GM13977 (cell line): ENCODE results near the gene MAEL.

Experiments
- DNase-seq: peaks from one replicate; pipeline ENCODE4 v3.0.0; 2012; ENCODE audit warnings: low spot score
- in situ Hi-C: fragments of 300-500 bp; cut with MboI; formaldehyde crosslinking; loops from one replicate; pipeline ENCODE4 v1.12.0; 2022; ENCODE audit warnings: low sequenced_read_pairs, low pct_unique_long_range_greater_than_20kb, mixed read lengths, inconsistent platforms; ENCODE audit not compliant: unreplicated experiment
- TF ChIP-seq, protein P1 (sequence below): IDR thresholded peaks from 2 replicates; pipeline ENCODE4 v1.5.1; 2012; ENCODE audit warnings: mild to moderate bottlenecking, control low read depth; ENCODE audit not compliant: insufficient read depth; ENCODE audit errors: extremely low read depth, missing control alignments

Gene MAEL

DNA sequence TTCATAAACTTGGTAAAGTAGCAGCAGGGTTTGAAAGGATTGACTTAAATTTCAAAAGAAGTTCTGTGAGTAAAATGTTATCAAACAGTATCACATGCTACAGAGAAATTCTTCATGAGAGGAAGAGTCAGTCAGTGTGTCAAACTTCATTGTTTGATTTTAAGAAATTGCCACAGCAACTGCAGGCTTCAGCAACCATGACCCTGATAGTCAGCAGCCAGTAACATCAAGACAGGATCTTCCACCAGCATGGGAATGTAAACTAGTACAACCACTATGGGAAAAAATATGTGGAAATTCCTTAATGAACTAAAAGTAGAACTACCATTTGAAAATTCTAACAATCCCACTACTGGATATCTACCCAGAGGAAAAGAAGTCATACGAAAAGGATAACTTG lies 11.5 kb downstream of the MAEL start:
- TF ChIP-seq, protein P1, sequence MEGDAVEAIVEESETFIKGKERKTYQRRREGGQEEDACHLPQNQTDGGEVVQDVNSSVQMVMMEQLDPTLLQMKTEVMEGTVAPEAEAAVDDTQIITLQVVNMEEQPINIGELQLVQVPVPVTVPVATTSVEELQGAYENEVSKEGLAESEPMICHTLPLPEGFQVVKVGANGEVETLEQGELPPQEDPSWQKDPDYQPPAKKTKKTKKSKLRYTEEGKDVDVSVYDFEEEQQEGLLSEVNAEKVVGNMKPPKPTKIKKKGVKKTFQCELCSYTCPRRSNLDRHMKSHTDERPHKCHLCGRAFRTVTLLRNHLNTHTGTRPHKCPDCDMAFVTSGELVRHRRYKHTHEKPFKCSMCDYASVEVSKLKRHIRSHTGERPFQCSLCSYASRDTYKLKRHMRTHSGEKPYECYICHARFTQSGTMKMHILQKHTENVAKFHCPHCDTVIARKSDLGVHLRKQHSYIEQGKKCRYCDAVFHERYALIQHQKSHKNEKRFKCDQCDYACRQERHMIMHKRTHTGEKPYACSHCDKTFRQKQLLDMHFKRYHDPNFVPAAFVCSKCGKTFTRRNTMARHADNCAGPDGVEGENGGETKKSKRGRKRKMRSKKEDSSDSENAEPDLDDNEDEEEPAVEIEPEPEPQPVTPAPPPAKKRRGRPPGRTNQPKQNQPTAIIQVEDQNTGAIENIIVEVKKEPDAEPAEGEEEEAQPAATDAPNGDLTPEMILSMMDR = no peak
- in situ Hi-C loops = no loop called here
- no peak for DNase-seq

DNA sequence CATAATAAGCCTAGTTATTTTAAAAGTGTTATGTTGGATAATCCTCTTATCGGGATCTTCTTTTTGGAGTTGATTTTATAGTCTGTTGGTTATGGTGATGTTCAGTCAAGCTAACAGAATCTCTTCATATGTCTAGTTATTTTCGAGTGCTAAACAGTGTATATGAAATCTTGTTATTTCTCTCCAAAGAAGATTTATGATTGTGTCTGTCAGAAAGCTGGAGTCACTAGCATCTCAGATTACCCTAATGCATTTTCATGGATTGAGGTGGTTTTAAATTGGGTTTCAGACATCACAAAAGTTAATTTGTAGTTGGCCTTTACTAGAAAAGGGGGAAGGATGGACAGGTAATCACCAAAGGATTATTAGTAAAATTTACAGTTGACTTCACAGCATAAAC lies 13.3 kb downstream of the MAEL start:
- in situ Hi-C loops = no loop called here
- no peak for DNase-seq
- TF ChIP-seq, protein P1 = no peak

DNA sequence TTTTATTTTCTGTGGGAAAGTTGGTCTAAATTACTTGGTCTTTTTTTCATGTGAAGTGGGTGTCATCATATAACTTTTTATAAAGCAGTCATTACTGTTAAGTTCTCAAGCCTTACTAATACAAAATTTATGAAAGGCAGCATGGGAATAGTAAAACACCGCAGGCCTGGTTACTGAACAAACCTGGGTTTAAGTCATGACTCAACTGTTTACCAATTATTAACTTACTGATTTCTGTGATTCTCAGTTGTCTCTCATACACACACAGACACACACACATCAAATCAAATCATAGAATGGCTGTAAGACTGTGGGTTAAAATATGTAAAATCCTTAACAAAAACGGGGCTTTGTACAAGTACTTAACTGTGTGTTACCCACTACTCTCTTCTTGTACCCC lies 14.6 kb downstream of the MAEL start:
- in situ Hi-C loops = no loop called here
- TF ChIP-seq, protein P1 = no peak
- no peak for DNase-seq

DNA sequence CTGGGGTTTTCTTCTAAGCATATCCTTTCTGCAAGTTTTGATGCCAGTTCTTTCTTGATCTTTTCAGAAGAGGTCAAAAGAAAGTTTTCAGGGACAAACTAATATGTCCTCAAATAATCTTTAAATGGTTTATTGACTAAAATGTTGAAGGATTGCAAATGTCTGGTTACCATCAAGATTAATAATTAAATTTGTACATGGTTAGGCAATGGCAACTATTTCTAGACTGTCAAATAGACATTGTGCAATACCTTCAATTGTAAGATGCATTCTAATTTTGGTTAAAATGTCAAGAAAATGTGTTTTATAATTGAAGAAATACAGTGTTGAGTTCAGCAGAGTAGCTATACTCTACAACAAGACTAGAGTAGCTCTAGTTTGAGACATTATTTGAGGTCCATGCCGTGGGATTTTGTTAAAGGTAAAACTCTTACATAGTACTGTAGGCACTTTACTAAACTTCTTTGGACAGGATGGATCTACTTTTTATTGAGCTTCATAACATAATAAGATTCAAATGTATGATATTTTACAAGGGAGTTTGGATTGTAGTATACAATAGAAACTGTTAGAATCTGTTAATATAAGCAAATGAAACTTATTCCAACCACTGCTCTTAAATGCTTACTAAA lies 22.6 kb downstream of the MAEL start:
- TF ChIP-seq, protein P1 = no peak
- no peak for DNase-seq
- in situ Hi-C loops = no loop called here

DNA sequence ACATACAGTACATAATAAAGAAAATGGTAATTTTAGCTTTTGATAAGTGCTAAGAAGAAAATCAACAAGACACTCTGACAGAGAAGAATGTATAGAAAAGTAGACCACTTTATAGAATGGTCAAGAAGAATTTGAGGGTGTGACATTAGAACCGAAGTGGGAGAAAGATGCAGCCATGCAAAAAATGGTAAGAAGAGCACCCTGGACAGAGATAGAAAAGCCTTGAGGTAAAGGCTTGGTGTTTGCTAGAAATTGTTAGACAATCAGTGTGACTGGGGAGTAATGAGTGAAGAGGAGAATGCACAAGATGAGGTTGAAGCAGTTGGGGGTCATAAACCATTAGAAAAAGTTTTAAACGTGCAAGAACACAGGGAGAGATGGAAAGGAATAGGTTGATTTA lies 23.5 kb downstream of the MAEL start:
- no peak for DNase-seq
- TF ChIP-seq, protein P1 = no peak
- in situ Hi-C loops = no loop called here

DNA sequence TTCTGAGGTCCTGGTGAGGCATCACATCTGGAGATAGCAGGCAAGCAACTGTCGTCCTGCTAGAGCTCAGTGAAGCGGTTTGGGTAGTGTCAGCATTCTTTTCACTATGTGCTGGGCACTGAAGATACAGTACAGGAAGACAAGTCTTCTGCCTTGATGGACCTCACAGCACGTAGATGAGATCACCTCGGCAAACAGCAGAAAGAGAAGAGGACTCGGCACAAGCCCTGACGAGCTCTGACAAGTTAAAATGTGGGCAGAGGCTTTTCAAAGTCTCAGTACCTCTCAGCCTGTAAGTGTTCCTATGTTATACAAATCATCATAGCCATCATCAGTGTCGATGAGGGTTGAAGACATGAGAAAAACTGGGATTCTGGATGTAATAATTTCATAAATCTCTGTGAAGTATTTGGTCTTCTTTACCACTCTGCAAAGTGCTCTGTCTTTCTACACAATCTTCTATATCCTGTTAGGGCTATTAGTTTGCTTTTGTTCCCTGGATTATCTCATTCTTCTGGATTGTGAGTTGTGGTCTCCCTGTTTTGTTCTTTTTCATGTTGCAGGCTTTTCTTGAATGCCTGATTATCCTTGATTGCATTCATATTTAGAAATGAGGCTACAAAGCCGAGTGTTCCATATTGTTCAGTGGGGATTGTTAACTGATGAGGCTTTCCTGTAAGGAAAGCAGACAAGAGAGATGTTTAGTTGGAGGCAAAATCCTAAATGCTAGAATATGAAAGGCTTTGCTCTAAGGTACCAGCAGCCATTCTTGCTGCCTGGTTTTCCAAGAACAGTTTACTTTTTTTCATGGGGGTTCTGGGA lies 24.2 kb downstream of the MAEL start:
- in situ Hi-C loops = no loop called here
- TF ChIP-seq, protein P1 = no peak
- no peak for DNase-seq
